ENCODE measurements around the gene HLA-G.

DNA sequence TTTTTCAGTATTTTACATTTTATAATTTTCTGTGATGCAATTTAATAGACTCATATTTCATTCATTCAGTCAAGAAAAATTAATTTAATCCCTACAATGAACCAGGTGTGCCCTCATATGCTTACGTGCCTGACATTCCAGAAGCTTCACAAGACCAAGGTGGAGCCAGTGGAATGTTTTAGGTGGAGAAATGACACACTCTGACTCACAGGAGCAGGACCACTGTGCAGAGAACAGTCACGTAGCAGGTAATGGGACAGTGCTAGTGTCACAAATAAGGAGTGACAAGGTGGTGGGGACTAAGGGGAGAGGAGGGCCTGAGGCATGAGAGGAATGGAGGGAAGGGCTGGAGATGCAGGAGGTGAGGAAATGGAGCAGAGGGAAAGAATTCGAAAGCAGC is 37.0 kb upstream of the HLA-G start:
- TF ChIP-seq FOXA1 (IDR thresholded peaks at IDR 0.05) (no peak), FOXK2 (IDR thresholded peaks at IDR 0.05) (no peak), SP1 (IDR thresholded peaks at IDR 0.05) (no peak), HDGF (IDR thresholded peaks at IDR 0.05; ENCODE audit: borderline replicate concordance) (no peak), L3MBTL2 (conservative IDR thresholded peaks at IDR 0.05) (no peak), ELF4 (IDR thresholded peaks at IDR 0.05) (no peak), TARDBP (IDR thresholded peaks at IDR 0.05) (no peak), SUZ12 (IDR thresholded peaks at IDR 0.05) (no peak), BHLHE40 (IDR thresholded peaks at IDR 0.05; ENCODE audit: borderline replicate concordance) (no peak), ARNT (IDR thresholded peaks at IDR 0.05) (no peak), FOXM1 (IDR thresholded peaks at IDR 0.05; ENCODE audit: borderline replicate concordance) (no peak), ZNF384 (IDR thresholded peaks at IDR 0.05) (no peak), NFRKB (IDR thresholded peaks at IDR 0.05) (no peak)
- TF ChIP-seq, protein P1, sequence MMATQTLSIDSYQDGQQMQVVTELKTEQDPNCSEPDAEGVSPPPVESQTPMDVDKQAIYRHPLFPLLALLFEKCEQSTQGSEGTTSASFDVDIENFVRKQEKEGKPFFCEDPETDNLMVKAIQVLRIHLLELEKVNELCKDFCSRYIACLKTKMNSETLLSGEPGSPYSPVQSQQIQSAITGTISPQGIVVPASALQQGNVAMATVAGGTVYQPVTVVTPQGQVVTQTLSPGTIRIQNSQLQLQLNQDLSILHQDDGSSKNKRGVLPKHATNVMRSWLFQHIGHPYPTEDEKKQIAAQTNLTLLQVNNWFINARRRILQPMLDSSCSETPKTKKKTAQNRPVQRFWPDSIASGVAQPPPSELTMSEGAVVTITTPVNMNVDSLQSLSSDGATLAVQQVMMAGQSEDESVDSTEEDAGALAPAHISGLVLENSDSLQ (IDR thresholded peaks at IDR 0.05), result no peak

Data from HEK293T (cell line).